Stomach smooth muscle (tissue), 2 donors: ENCODE data around the gene ERBB2.

Experiments used
- H3K27ac ChIP-seq: one replicate; pipeline ENCODE4 v1.7.0; 2013; ENCODE audit warnings: mild to moderate bottlenecking, low read length, inconsistent platforms
- H3K27me3 ChIP-seq, 2 donors: one replicate each; pipeline ENCODE4 v1.7.0; 2013; ENCODE audit warnings: low read length in 2 of 2; ENCODE audit not compliant: insufficient read depth in 2 of 2, control insufficient read depth in 1 of 2
- H3K36me3 ChIP-seq, 2 donors: one replicate each; pipeline ENCODE4 v1.7.0; 2013; ENCODE audit warnings: low read length in 2 of 2; ENCODE audit not compliant: control insufficient read depth in 2 of 2, insufficient read depth in 2 of 2
- H3K4me1 ChIP-seq: one replicate; pipeline ENCODE4 v1.7.0; 2013; ENCODE audit warnings: low read length; ENCODE audit not compliant: control insufficient read depth, insufficient read depth
- H3K4me3 ChIP-seq, 2 donors: one replicate each; pipeline ENCODE4 v1.7.0; 2013; ENCODE audit warnings: low read length in 2 of 2
- H3K9ac ChIP-seq, 2 donors: one replicate each; pipeline ENCODE4 v1.7.0; 2013; ENCODE audit warnings: low read length in 2 of 2, mild to moderate bottlenecking in 1 of 2
- H3K9me3 ChIP-seq, 2 donors: one replicate each; pipeline ENCODE4 v1.7.0; 2013; ENCODE audit warnings: low read length in 2 of 2; ENCODE audit not compliant: control insufficient read depth in 2 of 2
- donor health status: healthy.
- donor health status: Pancreatic carcinoma.

ERBB2 gene

GRCh38 chr17:39752241-39752881 is 52.5 kb downstream of the ERBB2 start:
- H3K4me3 ChIP-seq = no peak overlapping the region

DNA sequence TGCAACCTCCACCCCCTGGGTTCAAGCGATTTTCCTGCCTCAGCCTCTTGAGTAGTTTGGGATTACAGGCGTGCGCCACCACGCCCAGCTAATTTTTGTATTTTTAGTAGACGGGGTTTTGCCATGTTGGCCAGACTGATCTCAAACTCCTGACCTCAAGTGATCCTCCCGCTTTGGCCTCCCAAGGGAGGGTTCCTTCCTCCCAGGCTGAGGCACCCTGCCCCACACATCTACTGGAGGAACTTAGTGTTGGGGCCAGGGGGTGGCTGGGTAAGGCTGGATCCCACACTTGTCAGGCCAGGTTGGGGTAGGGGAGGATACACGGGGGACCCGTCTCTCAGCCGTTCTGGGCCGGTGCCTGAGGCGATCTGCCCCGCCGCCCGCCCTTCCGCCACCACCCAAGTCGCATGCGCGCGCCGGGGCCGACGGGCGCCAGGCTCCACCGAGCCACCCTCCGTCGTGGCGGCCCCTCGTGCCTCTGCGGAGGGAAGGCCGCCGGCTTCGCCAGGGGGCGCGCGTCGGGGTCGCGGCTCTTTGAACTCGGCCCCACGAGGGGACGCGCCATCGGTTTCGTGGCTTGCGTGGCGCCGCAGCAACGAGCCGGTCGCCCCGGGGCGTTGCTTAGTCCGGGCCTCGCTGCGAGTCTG is 53.8 kb downstream of the ERBB2 start:
- peak overlapping the region; percentile 58 to 76 for H3K9ac ChIP-seq

More at GRCh38 chr17:39752241-39752881, 52.5 kb downstream of the ERBB2 start:
- H3K27me3 ChIP-seq = peaks cover 0 to 3% of the 10 kb centered on the region in 2 donors
- no peak overlapping the region for H3K27ac ChIP-seq
- H3K36me3 ChIP-seq = no peaks in the 10 kb centered on the region
- peaks cover 20% of the 10 kb centered on the region for H3K4me1 ChIP-seq
- H3K9ac ChIP-seq = no peak overlapping the region
- no peaks in the 10 kb centered on the region for H3K9me3 ChIP-seq

DNA sequence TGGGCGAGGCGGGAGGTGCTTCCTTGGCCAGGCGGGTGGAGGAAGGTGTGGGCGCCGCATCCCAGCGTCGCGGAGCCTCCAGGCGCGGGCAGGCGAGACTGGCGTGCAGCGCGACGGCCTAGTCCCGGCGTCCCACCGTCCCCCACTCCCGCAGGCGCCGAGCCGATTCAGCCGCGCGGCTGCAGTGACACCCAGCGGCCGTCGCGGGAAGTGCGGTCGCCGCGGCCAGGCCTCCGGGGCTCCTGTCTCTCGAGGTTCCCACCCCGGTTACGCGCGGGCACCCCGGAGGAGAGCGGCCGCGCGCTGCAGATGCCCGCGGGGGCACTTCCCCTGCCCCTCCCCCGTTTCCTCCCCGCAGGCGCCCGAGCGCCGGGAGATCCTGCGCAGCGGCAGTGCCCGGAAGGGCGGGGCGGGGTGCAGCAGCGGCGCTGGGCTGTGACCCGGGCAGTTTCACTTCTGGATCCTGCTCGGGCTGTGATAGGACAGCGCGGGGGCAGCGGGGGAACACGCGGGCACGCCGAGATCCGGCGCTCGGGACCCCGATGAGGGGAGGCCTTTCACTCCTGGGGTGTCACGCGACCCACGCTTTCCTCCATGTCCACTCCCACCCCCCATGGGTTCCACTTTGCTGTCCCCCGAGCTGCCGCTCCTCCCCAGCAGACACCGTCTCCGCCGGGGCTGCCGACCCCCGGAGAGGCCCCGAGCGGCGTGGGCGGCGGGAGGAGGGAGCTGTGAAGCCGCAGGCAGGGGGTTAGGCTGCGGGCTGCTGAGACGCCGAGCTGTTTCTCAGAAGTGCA is 54.5 kb downstream of the ERBB2 start:
- Histone ChIP-seq H3K4me1 (peaks cover 20% of the 10 kb centered on the region), H3K4me3 (peak overlapping the region; percentile 78 to 79), H3K9ac (peak overlapping the region; percentile 76 to 89), H3K9me3 (no peaks in the 10 kb centered on the region), H3K27me3 (peaks cover 0 to 3% of the 10 kb centered on the region in 2 donors), H3K36me3 (no peaks in the 10 kb centered on the region), H3K27ac (peak overlapping the region; percentile 83)

More for the DNA sequence above, 53.8 kb downstream of the ERBB2 start:
- Histone ChIP-seq H3K36me3 (no peaks in the 10 kb centered on the region), H3K9me3 (no peaks in the 10 kb centered on the region), H3K27ac (peak overlapping the region; percentile 83), H3K4me3 (peak overlapping the region; percentile 78 to 79), H3K4me1 (peaks cover 20% of the 10 kb centered on the region), H3K27me3 (peaks cover 0 to 3% of the 10 kb centered on the region in 2 donors)

- peaks cover 2 to 3% of the 10 kb centered on the region in 2 donors for H3K27me3 ChIP-seq
- H3K4me1 ChIP-seq = peaks cover 20% of the 10 kb centered on the region
- H3K27ac ChIP-seq = peak overlapping the region; percentile 83
- peak overlapping the region; percentile 78 to 79 for H3K4me3 ChIP-seq
- no peaks in the 10 kb centered on the region for H3K9me3 ChIP-seq
- H3K9ac ChIP-seq = peak overlapping the region; percentile 72 to 89
- no peaks in the 10 kb centered on the region for H3K36me3 ChIP-seq
Measured at GRCh38 chr17:39754958-39755553, 55.2 kb downstream of the ERBB2 start.

DNA sequence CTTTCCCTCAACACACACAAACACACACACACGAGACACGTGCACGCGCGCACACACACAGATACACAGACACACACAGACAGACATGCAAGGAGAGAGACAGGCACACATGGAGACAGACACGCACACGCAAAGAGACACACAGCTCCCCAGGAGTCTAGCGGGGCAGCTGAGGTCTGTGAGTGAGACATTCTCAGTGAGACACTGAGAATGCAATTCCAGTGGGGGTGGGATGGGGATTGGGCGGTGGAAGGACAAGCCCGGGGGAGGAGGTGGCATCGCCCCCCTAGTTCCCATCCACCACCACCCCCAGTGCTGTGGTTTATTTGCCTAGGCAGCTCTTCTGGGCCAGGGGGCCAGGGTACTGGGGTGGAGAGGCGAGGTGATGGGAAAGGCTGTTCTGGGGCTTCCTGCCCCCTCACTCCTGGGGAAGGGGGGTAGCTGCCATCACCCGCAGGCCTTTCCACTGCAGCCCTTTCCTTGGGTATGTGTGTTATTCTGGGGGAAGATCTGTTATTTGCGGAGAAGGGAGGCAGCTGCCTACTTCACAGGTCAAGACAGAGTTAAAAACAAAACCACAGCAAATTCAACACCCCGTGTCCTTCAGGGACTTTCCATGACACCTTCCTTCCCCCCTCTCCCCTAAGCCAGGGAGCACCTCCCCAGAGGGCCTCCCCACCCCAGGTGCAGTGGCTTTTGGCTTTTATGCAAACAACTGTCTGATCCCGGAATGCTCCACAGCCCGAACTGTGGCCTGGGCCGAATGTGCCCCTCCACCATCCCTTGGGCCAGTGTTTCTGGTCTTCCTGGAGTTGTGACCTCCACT is 55.9 kb downstream of the ERBB2 start:
- Histone ChIP-seq H3K4me1 (peaks cover 14% of the 10 kb centered on the region), H3K27me3 (peaks cover 4 to 5% of the 10 kb centered on the region in 2 donors), H3K4me3 (no peak overlapping the region), H3K9ac (peak overlapping the region; percentile 72 to 89), H3K9me3 (no peaks in the 10 kb centered on the region), H3K27ac (peak overlapping the region; percentile 83), H3K36me3 (no peaks in the 10 kb centered on the region)

GRCh38 chr17:39756380-39757079 is 56.7 kb downstream of the ERBB2 start:
- no peak overlapping the region for H3K27ac ChIP-seq
- no peak overlapping the region for H3K4me3 ChIP-seq
- H3K9ac ChIP-seq = no peak overlapping the region
- H3K27me3 ChIP-seq = peaks cover 2 to 5% of the 10 kb centered on the region in 2 donors
- peaks cover 14% of the 10 kb centered on the region for H3K4me1 ChIP-seq
- H3K9me3 ChIP-seq = no peaks in the 10 kb centered on the region
- no peaks in the 10 kb centered on the region for H3K36me3 ChIP-seq

GRCh38 chr17:39757176-39757662 is 57.4 kb downstream of the ERBB2 start:
- H3K4me3 ChIP-seq = no peak overlapping the region
- no peaks in the 10 kb centered on the region for H3K36me3 ChIP-seq
- H3K27me3 ChIP-seq = peaks cover 2 to 7% of the 10 kb centered on the region in 2 donors
- H3K9ac ChIP-seq = no peak overlapping the region
- H3K9me3 ChIP-seq = no peaks in the 10 kb centered on the region
- H3K27ac ChIP-seq = no peak overlapping the region
- H3K4me1 ChIP-seq = peaks cover 14% of the 10 kb centered on the region

DNA sequence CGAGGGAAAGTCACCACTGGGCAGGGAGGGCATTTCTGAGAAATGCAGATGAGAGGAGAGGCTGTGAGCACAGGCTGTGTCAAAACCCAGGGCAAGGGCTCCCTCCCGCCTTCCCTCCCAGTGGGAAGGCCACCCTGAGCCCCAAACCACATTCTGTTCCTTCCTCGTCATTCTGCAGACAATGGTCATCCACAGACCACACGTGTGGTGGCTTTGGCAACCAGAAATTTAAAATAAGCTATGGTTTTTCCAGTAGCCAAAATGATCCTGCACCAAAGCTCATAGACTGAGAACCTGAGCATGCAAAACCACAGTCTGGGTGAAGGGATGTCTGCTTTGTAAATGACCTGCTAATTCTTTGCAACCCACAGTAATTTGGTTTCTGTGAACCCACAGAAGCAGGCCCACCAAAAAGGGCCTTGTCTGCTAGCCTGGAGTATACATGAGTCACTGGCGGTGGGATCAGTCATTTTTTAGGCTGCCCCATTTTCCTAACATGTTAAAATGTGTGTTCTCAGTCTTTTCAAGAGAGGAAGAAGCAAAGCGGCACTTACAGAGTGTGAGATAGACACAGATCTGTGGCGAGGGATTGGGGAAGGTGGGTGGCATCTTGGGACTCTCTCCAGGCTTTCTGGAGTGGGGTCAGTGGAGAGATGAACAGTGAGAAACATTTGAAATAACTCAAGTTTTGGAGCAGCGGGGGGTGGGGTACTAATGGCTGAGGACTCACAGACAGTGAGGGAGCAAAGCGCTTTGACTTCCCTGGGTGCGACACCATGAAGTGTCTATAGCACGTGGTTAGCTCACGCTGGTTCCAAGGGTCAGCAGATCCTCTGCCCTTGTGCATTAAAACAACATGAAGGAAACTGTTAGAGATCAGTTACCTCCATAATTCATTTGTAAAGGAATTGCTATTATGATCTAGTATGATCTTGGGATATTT is 58.3 kb downstream of the ERBB2 start:
- Histone ChIP-seq H3K27me3 (peaks cover 2 to 7% of the 10 kb centered on the region in 2 donors), H3K9me3 (no peaks in the 10 kb centered on the region), H3K36me3 (no peaks in the 10 kb centered on the region), H3K9ac (no peak overlapping the region), H3K4me1 (peaks cover 12% of the 10 kb centered on the region), H3K27ac (no peak overlapping the region), H3K4me3 (no peak overlapping the region)

- H3K9ac ChIP-seq = no peak overlapping the region
- no peaks in the 10 kb centered on the region for H3K9me3 ChIP-seq
- H3K27ac ChIP-seq = no peak overlapping the region
- H3K4me3 ChIP-seq = no peak overlapping the region
- H3K4me1 ChIP-seq = peaks cover 6% of the 10 kb centered on the region
- H3K36me3 ChIP-seq = no peaks in the 10 kb centered on the region
- peaks cover 2 to 7% of the 10 kb centered on the region in 2 donors for H3K27me3 ChIP-seq
Measured at GRCh38 chr17:39759204-39759603, 59.3 kb downstream of the ERBB2 start.
